HCT116 (cell line): ENCODE measurements around the gene KLHDC10.

Source experiments
- CBX3 ChIP-seq: IDR thresholded peaks from 2 replicates; pipeline ENCODE4 v1.6.1; 2012; ENCODE audit warnings: low read depth
- EGR1 ChIP-seq: IDR thresholded peaks from 2 replicates; pipeline ENCODE4 v1.6.1; 2012; ENCODE audit warnings: low read depth
- ELF1 ChIP-seq: IDR thresholded peaks from 2 replicates; pipeline ENCODE4 v1.6.1; 2012; ENCODE audit warnings: low read depth, borderline replicate concordance
- EZH2 ChIP-seq: fragments of 200-600 bp; sonication (generic); IDR thresholded peaks from 2 replicates; pipeline ENCODE4 v1.6.1; 2017; ENCODE audit warnings: antibody characterized with exemption, mixed run types
- EZH2phosphoT487 ChIP-seq: fragments of 200-600 bp; IDR thresholded peaks from 2 replicates; pipeline ENCODE4 v1.6.1; 2018; ENCODE audit warnings: antibody characterized with exemption, borderline replicate concordance
- FOSL1 ChIP-seq: IDR thresholded peaks from 2 replicates; pipeline ENCODE4 v1.6.1; 2012; ENCODE audit warnings: low read depth
- SP1 ChIP-seq: IDR thresholded peaks from 2 replicates; pipeline ENCODE4 v1.6.1; 2012; ENCODE audit warnings: low read depth
- TCF7L2 ChIP-seq: IDR thresholded peaks from 2 replicates; pipeline ENCODE4 v1.7.0; 2011; ENCODE audit warnings: borderline replicate concordance, inconsistent platforms; ENCODE audit not compliant: insufficient read depth, insufficient read length; ENCODE audit errors: extremely low read depth
- YY1 ChIP-seq: IDR thresholded peaks from 2 replicates; pipeline ENCODE4 v1.6.1; 2011; ENCODE audit warnings: low read length, low read depth, moderate library complexity, mild to moderate bottlenecking; ENCODE audit not compliant: insufficient replicate concordance; ENCODE audit errors: extremely low read depth
- TF ChIP-seq, protein P1 (sequence below), 3 experiments: fragments of 200-600 bp in 1 of 3; sonication (generic) in 1 of 3; IDR thresholded peaks in 2 of 3; conservative IDR thresholded peaks in 1 of 3; 2 replicates each; pipeline ENCODE4 v1.5.1; 2012 to 2017; ENCODE audit warnings: low read depth in 2 of 3, low read length in 2 of 3, antibody characterized with exemption in 1 of 3, borderline replicate concordance in 1 of 3, control low read depth in 1 of 3, mild to moderate bottlenecking in 1 of 3, mixed read lengths in 1 of 3, mixed run types in 1 of 3, moderate library complexity in 1 of 3; ENCODE audit not compliant: insufficient read depth in 1 of 3
- TF ChIP-seq, protein P2 (sequence below): IDR thresholded peaks from 2 replicates; pipeline ENCODE4 v1.6.1; 2011; ENCODE audit warnings: mild to moderate bottlenecking, low read length, moderate library complexity; ENCODE audit not compliant: insufficient replicate concordance; ENCODE audit errors: extremely low read depth
- TF ChIP-seq, protein P3 (sequence below): IDR thresholded peaks from 2 replicates; pipeline ENCODE4 v1.6.1; 2012
- TF ChIP-seq, protein P4 (sequence below): IDR thresholded peaks from 2 replicates; pipeline ENCODE4 v1.6.1; 2012; ENCODE audit warnings: low read depth

DNA sequence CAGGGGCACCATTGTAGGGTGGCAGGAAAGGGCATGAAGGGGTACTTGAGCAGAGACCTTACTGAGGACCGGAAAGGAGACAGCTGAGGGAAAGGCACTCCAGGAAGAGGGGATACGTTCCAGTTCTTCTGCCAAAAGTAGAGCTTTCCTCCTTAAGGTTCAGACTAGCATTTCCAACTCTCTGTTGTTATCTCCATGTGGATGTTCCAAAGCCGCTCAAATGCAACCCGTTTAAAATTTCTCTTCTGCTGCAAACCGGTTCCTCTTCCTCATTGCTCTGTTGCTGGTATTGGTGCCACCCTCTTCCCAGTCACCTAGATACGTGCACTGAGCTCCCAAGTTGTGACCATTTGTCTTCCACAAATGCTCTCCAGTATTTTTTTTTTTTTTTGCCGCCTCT is 87.4 kb downstream of the KLHDC10 start:
- TF ChIP-seq SP1 (no peak), EGR1 (no peak), CBX3 (no peak), TCF7L2 (no peak), FOSL1 (no peak), EZH2 (no peak), EZH2phosphoT487 (no peak), YY1 (no peak), ELF1 (no peak)
- TF ChIP-seq, protein P1, sequence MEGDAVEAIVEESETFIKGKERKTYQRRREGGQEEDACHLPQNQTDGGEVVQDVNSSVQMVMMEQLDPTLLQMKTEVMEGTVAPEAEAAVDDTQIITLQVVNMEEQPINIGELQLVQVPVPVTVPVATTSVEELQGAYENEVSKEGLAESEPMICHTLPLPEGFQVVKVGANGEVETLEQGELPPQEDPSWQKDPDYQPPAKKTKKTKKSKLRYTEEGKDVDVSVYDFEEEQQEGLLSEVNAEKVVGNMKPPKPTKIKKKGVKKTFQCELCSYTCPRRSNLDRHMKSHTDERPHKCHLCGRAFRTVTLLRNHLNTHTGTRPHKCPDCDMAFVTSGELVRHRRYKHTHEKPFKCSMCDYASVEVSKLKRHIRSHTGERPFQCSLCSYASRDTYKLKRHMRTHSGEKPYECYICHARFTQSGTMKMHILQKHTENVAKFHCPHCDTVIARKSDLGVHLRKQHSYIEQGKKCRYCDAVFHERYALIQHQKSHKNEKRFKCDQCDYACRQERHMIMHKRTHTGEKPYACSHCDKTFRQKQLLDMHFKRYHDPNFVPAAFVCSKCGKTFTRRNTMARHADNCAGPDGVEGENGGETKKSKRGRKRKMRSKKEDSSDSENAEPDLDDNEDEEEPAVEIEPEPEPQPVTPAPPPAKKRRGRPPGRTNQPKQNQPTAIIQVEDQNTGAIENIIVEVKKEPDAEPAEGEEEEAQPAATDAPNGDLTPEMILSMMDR (IDR thresholded peaks at IDR 0.05 in 2 of 3, conservative IDR thresholded peaks at IDR 0.05 in 1 of 3; ENCODE audit: borderline replicate concordance in 1 of 3, insufficient read depth in 1 of 3, low read depth in 2 of 3, low read length in 2 of 3), result no peak
- TF ChIP-seq, protein P2, sequence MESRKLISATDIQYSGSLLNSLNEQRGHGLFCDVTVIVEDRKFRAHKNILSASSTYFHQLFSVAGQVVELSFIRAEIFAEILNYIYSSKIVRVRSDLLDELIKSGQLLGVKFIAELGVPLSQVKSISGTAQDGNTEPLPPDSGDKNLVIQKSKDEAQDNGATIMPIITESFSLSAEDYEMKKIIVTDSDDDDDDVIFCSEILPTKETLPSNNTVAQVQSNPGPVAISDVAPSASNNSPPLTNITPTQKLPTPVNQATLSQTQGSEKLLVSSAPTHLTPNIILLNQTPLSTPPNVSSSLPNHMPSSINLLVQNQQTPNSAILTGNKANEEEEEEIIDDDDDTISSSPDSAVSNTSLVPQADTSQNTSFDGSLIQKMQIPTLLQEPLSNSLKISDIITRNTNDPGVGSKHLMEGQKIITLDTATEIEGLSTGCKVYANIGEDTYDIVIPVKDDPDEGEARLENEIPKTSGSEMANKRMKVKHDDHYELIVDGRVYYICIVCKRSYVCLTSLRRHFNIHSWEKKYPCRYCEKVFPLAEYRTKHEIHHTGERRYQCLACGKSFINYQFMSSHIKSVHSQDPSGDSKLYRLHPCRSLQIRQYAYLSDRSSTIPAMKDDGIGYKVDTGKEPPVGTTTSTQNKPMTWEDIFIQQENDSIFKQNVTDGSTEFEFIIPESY, result no peak
- TF ChIP-seq, protein P3, sequence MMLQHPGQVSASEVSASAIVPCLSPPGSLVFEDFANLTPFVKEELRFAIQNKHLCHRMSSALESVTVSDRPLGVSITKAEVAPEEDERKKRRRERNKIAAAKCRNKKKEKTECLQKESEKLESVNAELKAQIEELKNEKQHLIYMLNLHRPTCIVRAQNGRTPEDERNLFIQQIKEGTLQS, result no peak
- TF ChIP-seq, protein P4, sequence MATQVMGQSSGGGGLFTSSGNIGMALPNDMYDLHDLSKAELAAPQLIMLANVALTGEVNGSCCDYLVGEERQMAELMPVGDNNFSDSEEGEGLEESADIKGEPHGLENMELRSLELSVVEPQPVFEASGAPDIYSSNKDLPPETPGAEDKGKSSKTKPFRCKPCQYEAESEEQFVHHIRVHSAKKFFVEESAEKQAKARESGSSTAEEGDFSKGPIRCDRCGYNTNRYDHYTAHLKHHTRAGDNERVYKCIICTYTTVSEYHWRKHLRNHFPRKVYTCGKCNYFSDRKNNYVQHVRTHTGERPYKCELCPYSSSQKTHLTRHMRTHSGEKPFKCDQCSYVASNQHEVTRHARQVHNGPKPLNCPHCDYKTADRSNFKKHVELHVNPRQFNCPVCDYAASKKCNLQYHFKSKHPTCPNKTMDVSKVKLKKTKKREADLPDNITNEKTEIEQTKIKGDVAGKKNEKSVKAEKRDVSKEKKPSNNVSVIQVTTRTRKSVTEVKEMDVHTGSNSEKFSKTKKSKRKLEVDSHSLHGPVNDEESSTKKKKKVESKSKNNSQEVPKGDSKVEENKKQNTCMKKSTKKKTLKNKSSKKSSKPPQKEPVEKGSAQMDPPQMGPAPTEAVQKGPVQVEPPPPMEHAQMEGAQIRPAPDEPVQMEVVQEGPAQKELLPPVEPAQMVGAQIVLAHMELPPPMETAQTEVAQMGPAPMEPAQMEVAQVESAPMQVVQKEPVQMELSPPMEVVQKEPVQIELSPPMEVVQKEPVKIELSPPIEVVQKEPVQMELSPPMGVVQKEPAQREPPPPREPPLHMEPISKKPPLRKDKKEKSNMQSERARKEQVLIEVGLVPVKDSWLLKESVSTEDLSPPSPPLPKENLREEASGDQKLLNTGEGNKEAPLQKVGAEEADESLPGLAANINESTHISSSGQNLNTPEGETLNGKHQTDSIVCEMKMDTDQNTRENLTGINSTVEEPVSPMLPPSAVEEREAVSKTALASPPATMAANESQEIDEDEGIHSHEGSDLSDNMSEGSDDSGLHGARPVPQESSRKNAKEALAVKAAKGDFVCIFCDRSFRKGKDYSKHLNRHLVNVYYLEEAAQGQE, result no peak
